Measurements from ENCODE around the gene RBM25.
A peak's percentile ranks its signal among the peaks of the same experiment; 100 is the strongest.

The RBM25 gene

GRCh38 chr14:73149753-73150152, 91.4 kb downstream of the RBM25 start:
- Histone ChIP-seq H3K36me3 (ENCODE audit: low read depth) (peaks cover 74% of the 10 kb centered on the region), H3K27me3 (ENCODE audit: insufficient read depth, poor library complexity, severe bottlenecking) (no peaks in the 10 kb centered on the region), H3K4me3 (ENCODE audit: severe bottlenecking) (no peak overlapping the region), H3K27ac (ENCODE audit: poor library complexity, severe bottlenecking) (no peak overlapping the region), H3K4me1 (ENCODE audit: insufficient read depth, poor library complexity, severe bottlenecking) (peaks cover 15% of the 10 kb centered on the region), H3K9me3 (ENCODE audit: severe bottlenecking) (no peaks in the 10 kb centered on the region)
- ATAC-seq (ENCODE audit: low read depth) (no peak), DNase-seq (ENCODE audit: low spot score) (no peak)
- TF ChIP-seq CTCF (IDR thresholded peaks at IDR 0.05; ENCODE audit: poor library complexity, severe bottlenecking), result no peak

GRCh38 chr14:73153272-73153671, 94.9 kb downstream of the RBM25 start:
- no peak for TF ChIP-seq CTCF (IDR thresholded peaks at IDR 0.05; ENCODE audit: poor library complexity, severe bottlenecking)
- ATAC-seq (ENCODE audit: low read depth), result no peak
- no peaks in the 10 kb centered on the region for H3K27me3 ChIP-seq (ENCODE audit: insufficient read depth, poor library complexity, severe bottlenecking)

GRCh38 chr14:73162251-73162650, 103.9 kb downstream of the RBM25 start:
- no peak for TF ChIP-seq CTCF (IDR thresholded peaks at IDR 0.05; ENCODE audit: poor library complexity, severe bottlenecking)
- ATAC-seq (ENCODE audit: low read depth), result no peak

More at GRCh38 chr14:73153272-73153671, 94.9 kb downstream of the RBM25 start:
- Histone ChIP-seq H3K9me3 (ENCODE audit: severe bottlenecking) (no peaks in the 10 kb centered on the region), H3K27ac (ENCODE audit: poor library complexity, severe bottlenecking) (no peak overlapping the region), H3K4me1 (ENCODE audit: insufficient read depth, poor library complexity, severe bottlenecking) (no peaks in the 10 kb centered on the region), H3K36me3 (ENCODE audit: low read depth) (peaks cover 94% of the 10 kb centered on the region), H3K4me3 (ENCODE audit: severe bottlenecking) (no peak overlapping the region)
- DNase-seq (ENCODE audit: low spot score), result no peak

GRCh38 chr14:73166399-73166798, 108.1 kb downstream of the RBM25 start:
- ATAC-seq (ENCODE audit: low read depth) (peak; percentile 66), DNase-seq (ENCODE audit: low spot score) (no peak)
- H3K9me3 ChIP-seq (ENCODE audit: severe bottlenecking), result no peaks in the 10 kb centered on the region
- H3K4me1 ChIP-seq (ENCODE audit: insufficient read depth, poor library complexity, severe bottlenecking), result no peaks in the 10 kb centered on the region
- H3K4me3 ChIP-seq (ENCODE audit: severe bottlenecking), result no peak overlapping the region
- no peak for TF ChIP-seq CTCF (IDR thresholded peaks at IDR 0.05; ENCODE audit: poor library complexity, severe bottlenecking)
- no peak overlapping the region for H3K27ac ChIP-seq (ENCODE audit: poor library complexity, severe bottlenecking)
- H3K27me3 ChIP-seq (ENCODE audit: insufficient read depth, poor library complexity, severe bottlenecking), result no peaks in the 10 kb centered on the region
- peaks cover 67% of the 10 kb centered on the region for H3K36me3 ChIP-seq (ENCODE audit: low read depth)

More at GRCh38 chr14:73162251-73162650, 103.9 kb downstream of the RBM25 start:
- Histone ChIP-seq H3K4me3 (ENCODE audit: severe bottlenecking) (no peak overlapping the region), H3K27ac (ENCODE audit: poor library complexity, severe bottlenecking) (no peak overlapping the region), H3K27me3 (ENCODE audit: insufficient read depth, poor library complexity, severe bottlenecking) (no peaks in the 10 kb centered on the region), H3K36me3 (ENCODE audit: low read depth) (peaks cover 78% of the 10 kb centered on the region), H3K4me1 (ENCODE audit: insufficient read depth, poor library complexity, severe bottlenecking) (no peaks in the 10 kb centered on the region), H3K9me3 (ENCODE audit: severe bottlenecking) (no peaks in the 10 kb centered on the region)
- DNase-seq (ENCODE audit: low spot score), result no peak

- H3K27ac ChIP-seq (ENCODE audit: poor library complexity, severe bottlenecking), result no peak overlapping the region
- no peaks in the 10 kb centered on the region for H3K4me1 ChIP-seq (ENCODE audit: insufficient read depth, poor library complexity, severe bottlenecking)
- TF ChIP-seq CTCF (IDR thresholded peaks at IDR 0.05; ENCODE audit: poor library complexity, severe bottlenecking), result no peak
- H3K4me3 ChIP-seq (ENCODE audit: severe bottlenecking), result no peak overlapping the region
- DNase-seq (ENCODE audit: low spot score) (no peak), ATAC-seq (ENCODE audit: low read depth) (no peak)
- peaks cover 72% of the 10 kb centered on the region for H3K36me3 ChIP-seq (ENCODE audit: low read depth)
- H3K27me3 ChIP-seq (ENCODE audit: insufficient read depth, poor library complexity, severe bottlenecking), result no peaks in the 10 kb centered on the region
- no peaks in the 10 kb centered on the region for H3K9me3 ChIP-seq (ENCODE audit: severe bottlenecking)
Observed at GRCh38 chr14:73167727-73168126, 109.4 kb downstream of the RBM25 start.
